HCEC 1CT (cell line): ENCODE data around the gene MBP.

Experiments
- DNase-seq: peaks from one replicate; pipeline ENCODE4 v3.0.0-alpha.2; 2017

The MBP gene

DNA sequence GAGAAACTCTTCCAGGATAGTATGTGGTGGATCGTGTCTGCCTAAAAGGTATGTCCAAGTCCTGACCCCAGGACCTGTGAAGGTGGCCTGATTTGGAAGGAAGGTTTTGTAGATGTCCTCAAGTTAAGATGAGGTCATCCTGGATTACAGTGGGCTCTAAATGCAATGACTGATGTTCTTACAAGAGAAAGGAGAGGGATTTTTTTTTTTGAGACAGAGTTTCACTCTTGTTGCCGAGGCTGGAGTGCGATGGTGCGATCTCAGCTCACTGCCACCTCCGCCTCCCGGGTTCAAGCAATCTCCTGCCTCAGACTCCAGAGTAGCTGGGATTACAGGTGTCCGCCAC lies 19.9 kb downstream of the MBP start:
- DNase-seq = no peak

DNA sequence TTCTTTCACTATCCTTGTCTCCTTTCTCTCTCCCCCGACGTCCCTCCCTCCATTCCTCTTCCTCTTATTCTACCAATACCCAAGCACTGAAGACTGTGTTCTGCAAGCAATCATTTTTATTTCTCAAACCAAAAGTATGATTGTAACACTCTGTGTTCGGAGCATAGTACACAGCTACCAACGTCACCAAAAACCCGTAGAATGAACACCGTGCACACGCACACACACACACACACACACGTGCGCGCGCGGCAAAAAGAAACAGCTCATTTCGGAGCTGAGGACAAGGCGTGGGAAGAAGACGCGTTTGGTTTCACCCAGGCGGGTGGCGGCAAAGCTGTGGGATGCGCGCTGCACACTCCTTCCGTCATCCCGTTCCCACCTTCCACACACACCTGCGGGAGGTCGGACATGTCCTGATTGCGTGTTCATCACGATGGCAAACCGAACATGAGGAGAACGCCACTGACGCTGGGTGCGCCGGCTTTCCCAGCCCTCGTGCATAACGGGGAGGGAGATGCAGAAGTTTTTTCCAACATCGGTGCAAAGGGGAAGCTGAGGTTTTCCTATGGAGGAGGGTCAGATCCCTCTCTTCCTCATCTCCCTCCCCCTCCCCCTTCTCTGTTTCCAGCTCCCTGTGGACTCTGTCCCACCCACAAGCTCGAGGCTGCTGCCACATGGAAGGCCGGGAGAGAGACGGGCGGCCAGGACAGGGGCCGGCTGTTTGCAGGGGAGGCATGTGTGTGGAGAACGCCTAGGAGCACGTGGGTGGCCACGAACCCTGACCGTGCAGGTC lies 20.4 kb downstream of the MBP start:
- DNase-seq = no peak

- DNase-seq = no peak
These were observed 21.1 kb downstream of the MBP start for GRCh38 chr18:77111449-77111848.

DNA sequence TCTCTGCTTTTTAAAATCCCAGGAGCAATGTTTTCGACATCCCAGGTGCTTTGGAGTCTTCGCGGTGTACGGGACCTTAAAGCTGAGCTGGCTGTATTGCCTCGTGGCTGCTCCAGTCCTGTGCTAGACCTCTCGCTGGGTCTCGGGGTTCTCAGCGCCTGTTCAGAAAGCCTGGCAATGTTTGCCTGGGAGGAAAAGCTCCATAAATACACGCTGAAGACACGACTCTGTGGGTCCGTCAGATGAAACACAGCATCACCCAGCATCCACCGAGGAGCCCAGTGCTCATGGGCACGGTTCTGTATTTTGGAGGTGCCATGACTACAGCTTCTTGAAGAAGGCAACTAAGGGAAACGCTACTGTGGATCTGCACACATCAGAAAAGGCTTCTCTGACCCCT lies 21.6 kb downstream of the MBP start:
- DNase-seq = no peak

DNA sequence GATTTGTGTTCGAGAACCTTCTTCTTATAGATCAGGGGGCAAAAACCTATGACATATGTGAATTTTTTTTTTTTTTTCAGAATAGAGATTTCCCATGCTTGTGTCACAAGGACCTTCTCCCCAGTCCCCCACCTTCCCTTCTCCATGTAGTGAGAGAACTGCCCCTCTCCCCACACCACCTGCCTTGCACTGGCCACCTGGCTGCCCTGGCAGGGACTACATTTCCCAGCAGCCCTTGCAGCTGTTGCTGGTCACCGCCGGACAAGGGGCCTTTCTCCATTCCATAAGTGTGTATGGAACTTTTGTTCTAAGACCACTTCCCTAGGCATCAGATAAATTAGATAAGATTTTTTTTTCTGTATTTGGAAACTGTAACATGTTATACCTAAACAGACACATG lies 22.2 kb downstream of the MBP start:
- no peak for DNase-seq

- no peak for DNase-seq
These were observed 22.9 kb downstream of the MBP start for GRCh38 chr18:77109648-77110019.

DNA sequence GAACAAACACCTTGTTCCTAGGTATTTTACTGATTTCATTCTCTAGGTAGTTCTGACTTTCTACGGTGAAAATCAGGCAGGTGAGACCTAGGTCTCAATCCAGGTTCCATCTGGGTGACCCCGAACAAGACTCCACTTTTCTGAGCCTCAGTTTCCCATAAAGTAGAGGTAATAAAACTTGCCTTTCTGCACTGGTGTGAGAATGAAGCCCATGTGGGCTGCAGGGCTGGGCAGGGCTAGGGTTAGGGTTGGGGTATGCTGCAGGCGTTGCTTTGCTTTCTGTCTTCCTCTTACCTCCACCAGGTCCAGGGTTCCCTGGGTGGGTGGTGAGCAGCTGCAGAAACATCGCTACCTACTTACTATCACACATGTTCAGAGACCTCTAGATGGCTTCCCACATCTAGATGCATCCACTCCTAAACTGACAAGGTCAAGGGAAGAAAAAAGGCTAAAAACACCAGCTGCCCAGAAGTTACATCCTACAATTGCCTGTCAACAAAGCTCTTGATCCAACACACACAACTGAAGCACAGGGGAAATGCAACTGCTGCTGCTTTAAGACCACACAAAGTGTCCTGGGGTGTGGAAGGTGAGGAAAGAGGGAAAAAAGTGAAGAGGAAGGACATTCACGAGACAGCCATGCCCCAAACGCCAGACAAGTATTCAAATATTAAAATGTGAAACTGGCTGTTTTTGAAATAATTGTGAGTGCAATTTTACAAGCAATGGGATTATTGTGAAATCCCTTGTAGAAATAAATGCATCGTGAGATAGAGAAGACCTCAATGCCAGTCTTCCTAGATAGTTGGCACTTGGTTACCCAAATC lies 23.5 kb downstream of the MBP start:
- DNase-seq = no peak

GRCh38 chr18:77108001-77108692 lies 24.4 kb downstream of the MBP start:
- DNase-seq = peak; percentile 94

DNA sequence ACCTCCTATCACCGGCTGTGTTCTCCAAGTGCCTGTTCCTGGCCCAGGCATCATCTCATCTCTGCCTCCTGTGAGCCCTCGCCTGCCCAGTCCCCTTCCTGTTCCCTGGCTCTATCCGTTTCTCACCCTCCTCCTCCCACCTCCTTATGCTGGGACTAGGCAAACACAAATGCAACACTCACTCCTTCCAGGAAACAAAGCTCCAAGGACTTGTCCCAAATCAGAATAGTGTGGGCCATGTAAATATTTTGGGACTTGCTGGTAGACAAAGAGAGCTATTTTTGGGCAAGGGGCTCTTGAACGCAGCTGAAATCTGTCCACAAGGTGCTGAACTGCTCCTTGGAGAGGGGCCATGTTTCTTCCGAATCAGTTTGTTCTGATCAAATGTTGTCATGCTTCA lies 25.3 kb downstream of the MBP start:
- DNase-seq = no peak

- no peak for DNase-seq
These were observed 26.3 kb downstream of the MBP start for GRCh38 chr18:77106331-77106730.

DNA sequence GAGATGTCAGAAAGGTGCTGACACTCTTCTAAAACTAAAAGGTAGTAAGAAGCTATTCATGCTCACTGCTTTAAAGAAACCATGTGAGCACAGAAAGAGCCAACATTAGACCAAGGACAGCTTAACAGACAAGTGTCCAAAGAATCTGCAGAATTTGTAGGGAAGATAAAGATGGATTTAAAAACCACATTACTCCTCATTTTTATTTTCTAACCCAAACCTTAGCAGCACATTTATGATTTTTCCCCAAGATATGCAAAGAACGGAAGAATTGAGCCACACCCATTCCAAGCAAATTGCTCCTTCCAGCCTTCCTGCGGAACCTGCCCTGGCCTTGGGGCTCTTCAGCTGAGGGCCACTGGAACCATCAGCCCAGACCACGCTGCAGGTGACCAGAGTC lies 26.9 kb downstream of the MBP start:
- DNase-seq = no peak

DNA sequence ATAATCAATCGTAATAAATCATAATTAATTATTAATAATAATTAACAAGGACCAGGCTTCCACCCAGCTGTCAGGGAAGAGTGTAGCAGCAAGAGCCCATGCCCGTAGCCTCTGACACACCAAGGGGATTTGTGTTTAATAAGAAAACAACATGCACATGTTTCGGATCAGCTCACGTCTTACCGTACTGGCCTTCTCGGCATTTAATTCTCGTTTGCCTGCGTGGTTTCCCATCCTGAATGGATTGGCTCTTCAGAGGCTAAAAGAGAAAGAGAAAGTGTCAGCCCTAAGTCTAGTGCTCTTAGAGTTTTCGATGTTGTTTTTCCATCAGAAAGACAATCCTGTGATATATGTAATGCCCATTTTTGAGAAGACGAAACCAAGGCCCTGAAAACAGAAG lies 27.6 kb downstream of the MBP start:
- DNase-seq = no peak

GRCh38 chr18:77103991-77104531 lies 28.5 kb downstream of the MBP start:
- no peak for DNase-seq

GRCh38 chr18:77103187-77103850 lies 29.3 kb downstream of the MBP start:
- peak; percentile 35 for DNase-seq

DNA sequence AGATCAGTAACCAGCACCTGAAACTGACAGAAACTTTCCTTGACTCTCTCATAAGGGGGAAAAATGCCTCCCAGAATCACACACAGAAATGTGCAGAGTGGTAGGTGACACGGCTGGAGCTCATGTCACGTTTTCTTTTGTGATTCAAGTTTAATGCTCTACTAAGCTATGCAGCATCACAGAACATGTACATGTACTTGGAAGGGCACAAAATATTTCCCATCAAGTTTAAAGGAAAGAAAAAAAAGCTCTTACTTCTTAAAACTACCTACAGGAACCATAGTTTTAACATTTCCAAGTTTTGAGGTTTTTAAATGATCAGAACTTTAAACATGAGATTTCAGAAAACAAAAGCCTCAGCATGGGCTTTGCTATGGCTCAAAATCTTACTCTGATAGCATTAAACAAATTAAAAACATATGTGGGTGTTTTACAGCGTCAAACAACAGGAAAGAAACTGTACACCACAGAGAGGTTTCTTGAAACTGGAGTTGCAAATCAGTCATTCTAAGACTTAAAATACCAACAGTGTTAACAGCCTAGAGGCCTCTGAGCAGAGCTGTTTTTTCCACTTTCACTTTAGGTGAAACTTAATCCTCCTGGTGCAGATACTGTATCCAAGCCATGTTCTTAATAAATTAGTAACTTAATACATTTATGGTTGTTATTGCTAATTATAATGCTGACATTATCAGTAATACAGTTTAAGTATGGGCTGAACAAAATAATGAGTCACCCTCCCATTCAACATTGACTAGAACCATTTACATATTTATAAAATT lies 30.1 kb downstream of the MBP start:
- peak; percentile 90 for DNase-seq

GRCh38 chr18:77101410-77102258 lies 30.9 kb downstream of the MBP start:
- DNase-seq = peak; percentile 98

- no peak for DNase-seq
These were observed 31.7 kb downstream of the MBP start for GRCh38 chr18:77100751-77101355.

DNA sequence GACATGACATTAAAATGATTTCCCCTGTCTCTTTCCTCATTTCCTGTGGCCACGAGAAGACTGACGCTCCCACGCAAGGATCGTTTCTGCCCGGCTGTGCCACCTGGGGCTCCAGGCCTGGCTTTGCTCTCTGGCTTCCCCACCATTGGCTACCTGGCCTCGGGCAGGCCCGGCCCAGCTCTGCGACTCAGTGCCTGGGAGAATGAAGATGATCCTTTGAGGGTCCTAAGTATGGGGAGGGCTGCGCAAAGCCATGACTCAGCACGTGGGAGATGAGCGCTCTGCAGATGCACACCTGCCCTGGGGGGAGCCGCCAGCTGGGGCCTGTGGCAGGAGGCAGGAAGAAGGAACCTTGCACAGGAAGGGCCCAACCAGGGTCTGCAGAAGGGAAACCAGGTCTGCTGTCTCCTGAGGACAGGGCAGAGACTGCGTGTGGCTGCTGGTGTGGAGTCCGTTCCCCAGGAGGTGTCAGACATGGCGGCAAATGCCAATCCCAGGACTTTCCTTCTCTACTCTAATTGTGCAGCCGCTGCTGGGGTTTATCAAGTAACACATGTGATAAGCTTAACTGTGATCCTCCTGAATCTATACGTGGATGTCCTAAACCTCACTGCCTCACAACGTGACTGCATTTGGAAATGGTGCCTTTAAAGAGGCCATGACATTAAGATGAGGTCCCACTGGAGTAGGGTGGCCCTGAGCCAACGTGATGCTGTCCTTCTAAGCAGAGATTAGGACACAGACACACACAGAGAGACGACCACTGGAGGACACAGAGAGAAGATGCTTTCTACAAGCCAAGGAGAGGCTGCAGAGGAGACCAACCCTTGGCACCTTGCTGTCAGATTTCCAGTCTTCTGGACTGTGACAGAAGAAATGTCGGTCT lies 32.9 kb downstream of the MBP start:
- no peak for DNase-seq

- no peak for DNase-seq
These were observed 33.9 kb downstream of the MBP start for GRCh38 chr18:77098538-77099174.
